Astrocyte (in vitro differentiated cells and primary cell): ENCODE results near the gene OPA1.

Experiments used
- EZH2 ChIP-seq: IDR thresholded peaks from 2 replicates; pipeline ENCODE4 v1.6.1; 2012; ENCODE audit warnings: mild to moderate bottlenecking, low read length, inconsistent platforms; ENCODE audit not compliant: insufficient read depth
- TF ChIP-seq, protein P1 (sequence below): IDR thresholded peaks from 2 replicates; pipeline ENCODE4 v1.5.1; 2011; ENCODE audit warnings: low read depth, mild to moderate bottlenecking, inconsistent platforms, low read length, moderate library complexity; ENCODE audit not compliant: insufficient read depth

DNA sequence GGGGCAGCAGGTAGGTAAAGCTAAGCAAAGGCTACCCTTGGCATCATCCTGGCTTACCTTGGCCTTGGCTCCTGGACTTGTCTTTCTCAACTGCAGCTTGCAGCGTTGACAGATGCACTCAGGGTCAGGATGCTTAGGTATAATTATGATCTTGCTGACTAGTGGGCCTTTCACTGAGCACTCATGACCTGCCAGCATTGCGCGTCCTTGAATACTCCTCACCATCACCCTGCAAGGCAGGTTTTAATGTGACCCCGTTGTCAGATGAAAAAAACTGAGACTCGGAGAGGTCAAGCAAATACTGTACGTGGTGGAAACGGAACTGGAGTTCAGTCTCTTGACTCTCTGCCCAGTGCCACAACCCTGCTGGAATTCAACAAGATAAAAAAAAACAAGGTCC, 126.7 kb downstream of the OPA1 start:
- TF ChIP-seq, protein P1, sequence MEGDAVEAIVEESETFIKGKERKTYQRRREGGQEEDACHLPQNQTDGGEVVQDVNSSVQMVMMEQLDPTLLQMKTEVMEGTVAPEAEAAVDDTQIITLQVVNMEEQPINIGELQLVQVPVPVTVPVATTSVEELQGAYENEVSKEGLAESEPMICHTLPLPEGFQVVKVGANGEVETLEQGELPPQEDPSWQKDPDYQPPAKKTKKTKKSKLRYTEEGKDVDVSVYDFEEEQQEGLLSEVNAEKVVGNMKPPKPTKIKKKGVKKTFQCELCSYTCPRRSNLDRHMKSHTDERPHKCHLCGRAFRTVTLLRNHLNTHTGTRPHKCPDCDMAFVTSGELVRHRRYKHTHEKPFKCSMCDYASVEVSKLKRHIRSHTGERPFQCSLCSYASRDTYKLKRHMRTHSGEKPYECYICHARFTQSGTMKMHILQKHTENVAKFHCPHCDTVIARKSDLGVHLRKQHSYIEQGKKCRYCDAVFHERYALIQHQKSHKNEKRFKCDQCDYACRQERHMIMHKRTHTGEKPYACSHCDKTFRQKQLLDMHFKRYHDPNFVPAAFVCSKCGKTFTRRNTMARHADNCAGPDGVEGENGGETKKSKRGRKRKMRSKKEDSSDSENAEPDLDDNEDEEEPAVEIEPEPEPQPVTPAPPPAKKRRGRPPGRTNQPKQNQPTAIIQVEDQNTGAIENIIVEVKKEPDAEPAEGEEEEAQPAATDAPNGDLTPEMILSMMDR: no peak
- no peak for TF ChIP-seq EZH2
